ENCODE data around the gene RUNX1.

DNA sequence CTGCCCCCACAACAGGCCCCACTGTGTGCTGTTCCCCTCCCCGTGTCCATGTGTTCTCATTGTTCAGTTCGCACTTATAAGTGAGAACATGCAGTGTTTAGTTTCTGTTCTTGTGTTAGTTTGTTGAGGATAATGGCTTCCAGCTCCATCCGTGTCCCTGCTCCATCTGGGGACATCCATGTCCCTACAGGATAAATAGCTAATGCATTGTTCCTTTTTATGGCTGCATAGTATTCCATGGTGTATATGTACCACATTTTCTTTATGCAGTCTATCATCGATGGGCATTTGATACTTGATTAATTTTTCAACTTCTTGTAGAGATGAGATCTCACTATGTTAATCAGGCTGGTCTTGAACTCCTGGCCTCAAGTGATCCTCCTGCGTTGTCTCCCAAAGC, 44.4 kb upstream of the RUNX1 start:
- TF ChIP-seq POLR2A (IDR thresholded peaks at IDR 0.05; ENCODE audit: low read depth, low read length) (no peak), POLR2AphosphoS5 (IDR thresholded peaks at IDR 0.05; ENCODE audit: low read depth, low read length) (no peak)
